GM18519 (cell line): ENCODE data around the gene CCNQ.

Source experiments
- ATAC-seq: cut with Tn5 transposase; IDR thresholded peaks from one replicate; pipeline ENCODE4 v1.9.1; 2021; ENCODE audit warnings: mild to moderate bottlenecking, moderate library complexity; ENCODE audit not compliant: unreplicated experiment, low FRiP score

The CCNQ gene

DNA sequence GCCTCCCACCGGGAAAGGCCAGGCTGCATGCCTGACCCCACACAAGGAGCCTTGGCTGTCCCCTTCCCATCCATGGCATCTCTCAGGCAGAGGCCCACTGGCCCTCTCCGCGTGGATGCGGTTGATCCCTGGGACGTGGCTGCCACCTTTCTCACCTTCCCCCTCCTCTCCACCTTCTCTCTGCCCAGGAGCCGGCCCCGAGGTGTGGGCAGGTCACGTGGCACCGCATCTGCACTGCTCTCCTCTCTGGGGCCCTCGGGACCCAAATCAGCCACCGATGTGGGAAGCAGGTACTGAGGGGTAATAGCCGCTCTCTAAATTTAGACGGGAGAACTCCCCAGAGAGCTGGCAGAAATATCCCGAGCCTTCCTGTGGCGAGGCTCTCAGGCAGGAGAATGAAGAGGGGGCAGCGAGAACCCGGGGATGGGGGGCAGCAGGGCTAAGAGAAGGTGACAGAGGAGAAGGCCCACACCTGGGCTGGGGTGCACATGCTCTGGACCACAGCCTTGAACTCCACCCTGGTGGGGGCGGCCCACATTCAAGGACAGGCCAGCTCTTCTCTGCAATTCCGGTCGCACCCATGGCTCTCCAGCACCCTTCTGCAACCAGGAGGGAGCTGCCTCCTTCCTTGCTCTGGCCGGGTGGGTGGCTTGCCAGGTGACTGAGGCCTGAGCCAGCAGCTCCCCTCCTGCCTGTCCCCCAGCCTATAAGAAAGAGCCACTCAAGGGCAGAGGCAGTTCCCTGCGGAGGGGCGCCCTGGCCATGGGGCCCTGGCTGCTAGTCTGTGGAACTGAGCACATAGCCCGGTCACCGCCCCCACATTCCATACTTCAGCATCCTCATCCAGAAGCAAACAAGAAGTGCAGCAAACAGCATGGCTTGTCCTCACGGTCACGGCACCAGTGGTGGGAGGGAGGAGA lies 38.4 kb upstream of the CCNQ start:
- no peak for ATAC-seq

GRCh38 chrX:153636716-153637115 lies 37.8 kb upstream of the CCNQ start:
- no peak for ATAC-seq

DNA sequence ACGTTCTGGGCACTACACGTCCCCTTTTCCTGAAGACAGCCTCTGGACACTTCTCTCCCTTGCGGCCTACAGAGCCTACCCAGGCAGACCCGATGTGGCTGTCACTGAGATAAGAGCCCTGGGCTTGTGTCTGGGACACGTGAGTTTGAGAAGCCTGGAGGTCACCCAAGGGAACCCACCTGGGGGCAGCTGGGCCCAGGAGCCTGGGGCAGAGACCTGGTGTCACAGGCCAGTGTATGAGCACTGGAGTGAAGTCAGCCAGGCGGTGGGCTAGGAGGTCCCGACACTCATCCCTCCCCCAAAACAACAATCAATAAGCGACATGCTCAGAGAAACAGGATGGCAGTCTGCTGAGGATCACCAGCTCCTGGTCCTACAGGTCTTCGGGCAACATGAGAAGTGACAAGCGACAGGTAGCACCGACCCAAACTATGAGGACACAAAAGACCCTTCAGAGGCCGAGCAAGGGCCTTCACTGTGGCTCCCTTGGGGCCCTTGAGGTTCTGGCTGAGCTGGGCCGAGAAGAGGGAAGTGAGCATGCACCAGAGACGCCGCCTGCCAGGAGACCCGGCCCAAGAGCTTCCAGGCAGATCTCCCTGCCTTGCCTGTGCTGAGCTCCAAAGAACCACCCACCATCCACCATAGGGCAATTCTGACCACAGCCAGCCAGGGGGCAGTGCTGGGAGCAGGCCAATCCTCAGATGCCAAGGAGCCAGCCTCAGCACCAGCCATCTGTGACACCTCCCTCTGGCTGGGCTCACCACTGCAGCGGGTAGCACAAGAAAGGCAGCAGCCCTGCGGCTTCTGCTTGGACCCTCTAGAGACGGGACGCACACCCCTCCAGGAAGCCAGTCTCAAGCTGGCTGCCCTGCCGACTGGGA lies 37.1 kb upstream of the CCNQ start:
- ATAC-seq, result no peak

GRCh38 chrX:153635388-153635787 lies 36.4 kb upstream of the CCNQ start:
- ATAC-seq, result no peak

DNA sequence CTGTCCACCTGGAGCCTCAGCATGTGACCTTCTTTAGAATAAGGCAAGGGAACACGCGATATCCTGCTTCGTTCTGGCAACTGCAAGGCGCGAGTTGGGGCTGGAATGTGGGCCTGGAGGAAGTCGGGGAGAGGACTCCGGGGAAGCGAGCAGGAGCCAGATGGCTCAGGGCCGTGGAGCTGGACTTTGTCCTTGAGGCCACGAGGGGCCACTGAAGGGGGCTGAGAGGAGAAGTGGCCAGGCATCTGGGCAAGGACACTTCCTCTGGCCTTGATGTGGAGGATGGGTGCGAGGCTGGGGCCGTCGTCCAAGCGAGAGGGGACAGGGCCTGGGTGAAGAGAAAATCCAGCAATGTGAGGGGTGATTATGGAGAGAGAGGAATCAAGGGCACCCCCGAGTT lies 35.9 kb upstream of the CCNQ start:
- ATAC-seq, result no peak

DNA sequence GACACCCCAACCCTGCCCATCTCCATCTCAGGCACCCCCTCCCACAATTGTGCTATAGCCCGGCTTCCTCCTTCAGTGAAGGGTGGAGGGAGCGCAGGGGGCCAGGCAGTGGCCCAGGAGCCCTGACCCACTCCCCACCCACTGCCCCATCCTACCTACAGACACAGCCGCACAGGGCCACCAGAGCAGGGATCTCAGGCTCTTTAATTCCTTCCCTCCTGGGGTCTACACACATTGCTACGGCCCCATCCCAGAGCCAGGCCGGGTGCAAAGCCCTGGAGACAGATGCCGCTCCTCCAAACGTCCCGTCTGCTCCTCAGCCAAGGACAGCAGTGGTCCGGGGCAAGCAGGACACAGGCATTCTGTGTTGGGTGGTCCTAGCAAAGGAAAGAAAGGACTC lies 35.3 kb upstream of the CCNQ start:
- no peak for ATAC-seq

DNA sequence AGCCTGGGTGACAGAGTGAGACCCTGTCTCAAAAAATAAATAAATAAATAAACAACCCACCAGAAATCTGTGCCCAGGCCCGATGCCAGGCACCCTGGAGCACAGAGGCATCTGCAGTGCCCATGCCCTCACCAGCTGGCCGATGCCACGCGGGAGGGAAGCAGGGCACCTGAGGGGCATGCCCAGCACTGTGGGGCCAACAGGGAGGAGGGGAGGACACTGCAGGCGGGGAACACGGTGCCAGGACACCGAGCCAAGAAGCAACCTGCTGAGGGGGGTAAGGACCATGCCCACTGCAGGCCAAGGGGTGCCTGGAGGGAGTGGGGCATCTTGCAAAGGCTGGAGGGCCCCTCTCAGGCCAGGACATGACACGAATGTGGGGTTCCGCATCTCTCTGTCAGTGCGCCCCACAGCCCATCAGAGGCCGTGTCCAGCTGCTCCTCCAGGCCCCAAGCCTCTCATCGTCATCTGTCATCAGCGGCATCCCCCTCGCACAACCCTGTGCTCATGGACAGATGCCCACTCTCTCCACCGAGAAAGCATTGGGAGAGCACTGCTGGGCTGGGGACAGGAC lies 34.8 kb upstream of the CCNQ start:
- ATAC-seq, result no peak

- no peak for ATAC-seq
Measured at GRCh38 chrX:153633048-153633447, 34.1 kb upstream of the CCNQ start.

DNA sequence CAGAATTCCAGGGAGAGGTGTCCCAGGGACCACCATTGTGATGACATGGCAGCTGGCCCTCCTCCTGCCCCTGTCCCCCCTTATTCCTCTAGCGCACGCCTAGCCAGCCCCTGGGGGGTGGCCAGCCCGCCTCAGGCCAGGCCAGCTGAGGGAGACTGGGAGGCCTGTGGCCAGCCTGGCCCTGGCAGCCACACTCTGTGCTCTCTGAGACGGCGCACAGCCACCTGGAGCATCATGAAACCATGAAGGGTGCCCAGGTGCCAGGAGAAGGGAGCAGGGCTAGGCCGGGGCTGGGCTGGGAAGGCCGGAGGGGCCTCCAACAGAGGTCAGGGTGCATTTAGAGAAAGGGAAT lies 33.6 kb upstream of the CCNQ start:
- ATAC-seq, result no peak

- ATAC-seq, result no peak
Measured at GRCh38 chrX:153631907-153632594, 33.1 kb upstream of the CCNQ start.

GRCh38 chrX:153631346-153631745 lies 32.4 kb upstream of the CCNQ start:
- no peak for ATAC-seq

GRCh38 chrX:153628665-153629064 lies 29.7 kb upstream of the CCNQ start:
- ATAC-seq, result no peak

DNA sequence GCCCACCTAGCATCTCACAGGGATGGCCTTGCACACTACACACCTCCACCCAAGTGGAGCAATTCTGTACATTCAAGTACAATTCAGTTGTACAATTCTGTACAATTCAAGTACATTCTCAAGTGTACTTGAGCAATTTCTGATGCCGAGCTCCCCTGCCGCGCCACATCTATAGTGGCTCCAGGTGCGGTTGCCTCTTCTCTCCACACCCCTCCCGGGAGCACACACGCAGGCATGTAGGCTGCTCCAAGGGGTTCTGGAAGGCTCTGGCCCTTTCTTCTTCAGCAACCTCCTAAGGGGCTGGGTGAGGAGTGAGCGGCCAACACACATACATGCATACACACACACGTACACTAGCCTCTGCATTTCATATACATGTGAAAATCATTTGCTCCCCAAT lies 29.2 kb upstream of the CCNQ start:
- no peak for ATAC-seq

- ATAC-seq, result no peak
Measured at GRCh38 chrX:153627675-153628111, 28.8 kb upstream of the CCNQ start.

DNA sequence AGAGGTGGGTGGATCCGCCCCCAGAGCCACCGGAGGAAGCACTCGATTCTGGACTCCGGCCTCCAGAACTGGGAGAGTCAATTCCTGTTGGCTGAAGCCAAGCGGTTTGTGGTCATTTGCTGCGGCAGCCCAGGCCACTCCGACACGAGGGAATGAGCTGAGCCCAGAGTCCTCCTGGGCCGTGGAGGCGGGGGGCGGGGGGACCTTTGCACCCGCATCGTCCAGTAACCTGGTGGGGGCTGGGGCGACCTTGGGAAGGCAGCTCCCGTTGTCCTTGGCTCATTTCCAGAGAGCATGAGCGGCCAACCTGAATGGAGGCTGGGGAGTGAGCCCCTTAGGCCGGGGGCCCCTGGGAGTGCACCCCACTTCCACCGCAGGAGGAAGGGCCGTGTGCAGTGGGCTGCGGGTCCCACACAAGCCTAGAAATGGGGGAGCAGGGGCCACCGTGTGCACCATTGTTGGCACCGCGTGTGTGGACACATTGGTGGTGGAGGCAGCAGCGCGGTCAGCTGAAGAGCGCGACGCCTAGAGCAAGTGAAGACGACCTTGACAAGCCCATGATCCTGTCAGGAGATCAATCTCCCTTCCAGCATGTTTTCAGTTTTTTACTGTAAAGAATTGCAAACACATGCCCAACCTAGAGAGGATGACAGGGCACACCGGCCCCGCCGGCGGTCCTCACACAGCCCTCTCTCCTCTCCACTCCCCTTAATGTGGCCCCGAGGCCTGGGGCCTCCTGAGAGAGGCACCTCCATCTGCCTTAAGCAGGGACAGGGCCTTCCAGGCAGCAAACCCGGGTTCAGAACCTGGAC lies 28.1 kb upstream of the CCNQ start:
- no peak for ATAC-seq

DNA sequence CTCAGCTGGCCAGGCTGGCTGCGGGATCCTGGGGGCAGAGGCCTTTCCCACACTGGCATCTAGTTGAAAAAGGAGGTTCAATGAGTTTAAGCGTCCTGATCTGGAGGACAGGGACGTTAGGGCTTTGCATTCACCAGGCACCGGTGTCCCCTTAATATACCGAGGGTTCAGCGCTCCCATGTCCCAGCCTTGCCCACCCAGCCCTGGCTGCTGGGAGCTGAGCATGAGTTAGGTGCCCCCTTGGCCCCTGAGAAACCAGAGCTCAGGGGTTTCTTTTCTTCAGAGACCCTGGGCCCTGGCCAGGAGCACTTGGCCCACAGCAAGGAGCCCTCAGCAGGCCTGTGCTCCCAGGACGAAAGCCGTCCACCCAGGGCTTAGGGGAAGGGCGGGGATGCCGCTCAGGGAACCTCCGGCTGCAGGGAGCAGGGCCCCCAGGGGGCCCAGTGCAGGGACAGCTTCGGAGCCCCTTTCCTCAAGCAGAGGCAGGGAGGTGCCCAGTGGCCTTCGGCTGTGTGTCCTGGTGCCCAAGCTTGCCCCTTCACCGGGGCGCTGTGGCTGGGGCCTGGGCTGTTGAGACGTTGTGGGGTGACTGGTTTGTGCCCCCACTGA lies 27.2 kb upstream of the CCNQ start:
- no peak for ATAC-seq

DNA sequence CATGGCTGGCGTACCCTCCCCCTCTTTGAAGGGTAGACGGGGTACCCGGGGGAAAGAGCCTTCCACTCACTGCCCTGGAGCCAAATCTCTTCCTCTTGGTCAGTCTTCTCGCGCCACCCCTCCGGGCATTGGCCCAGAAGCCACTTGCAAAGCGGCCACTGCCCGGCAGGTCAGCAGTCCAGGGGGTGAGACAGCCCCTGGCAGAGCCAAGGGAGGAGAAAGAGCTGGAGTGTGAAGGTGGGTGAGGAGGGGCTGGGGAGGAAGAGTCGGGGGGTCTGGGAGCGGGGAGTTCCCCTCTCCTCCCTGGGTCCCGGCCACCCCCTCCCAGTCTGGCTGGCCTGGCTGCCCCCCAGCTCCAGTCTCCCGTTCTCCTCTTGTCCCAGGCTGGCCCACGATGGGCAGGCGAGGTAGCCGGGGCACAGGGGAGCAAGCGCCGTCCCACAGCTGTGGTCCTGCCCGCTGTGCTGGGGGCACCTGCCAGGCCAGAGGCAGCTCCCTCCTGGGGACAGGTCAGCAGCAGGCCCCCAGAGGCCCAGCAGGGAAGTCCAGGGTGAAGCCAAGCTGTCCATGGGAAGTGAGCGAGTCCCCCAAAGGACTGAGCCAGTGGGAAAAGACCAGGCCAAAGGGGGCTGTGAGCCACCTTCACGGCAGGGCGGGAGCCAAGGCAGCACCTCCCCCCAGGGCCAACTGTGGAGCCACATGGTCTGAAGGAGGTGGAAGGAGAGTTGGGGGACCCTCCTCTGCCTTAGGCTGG lies 26.5 kb upstream of the CCNQ start:
- ATAC-seq, result no peak

DNA sequence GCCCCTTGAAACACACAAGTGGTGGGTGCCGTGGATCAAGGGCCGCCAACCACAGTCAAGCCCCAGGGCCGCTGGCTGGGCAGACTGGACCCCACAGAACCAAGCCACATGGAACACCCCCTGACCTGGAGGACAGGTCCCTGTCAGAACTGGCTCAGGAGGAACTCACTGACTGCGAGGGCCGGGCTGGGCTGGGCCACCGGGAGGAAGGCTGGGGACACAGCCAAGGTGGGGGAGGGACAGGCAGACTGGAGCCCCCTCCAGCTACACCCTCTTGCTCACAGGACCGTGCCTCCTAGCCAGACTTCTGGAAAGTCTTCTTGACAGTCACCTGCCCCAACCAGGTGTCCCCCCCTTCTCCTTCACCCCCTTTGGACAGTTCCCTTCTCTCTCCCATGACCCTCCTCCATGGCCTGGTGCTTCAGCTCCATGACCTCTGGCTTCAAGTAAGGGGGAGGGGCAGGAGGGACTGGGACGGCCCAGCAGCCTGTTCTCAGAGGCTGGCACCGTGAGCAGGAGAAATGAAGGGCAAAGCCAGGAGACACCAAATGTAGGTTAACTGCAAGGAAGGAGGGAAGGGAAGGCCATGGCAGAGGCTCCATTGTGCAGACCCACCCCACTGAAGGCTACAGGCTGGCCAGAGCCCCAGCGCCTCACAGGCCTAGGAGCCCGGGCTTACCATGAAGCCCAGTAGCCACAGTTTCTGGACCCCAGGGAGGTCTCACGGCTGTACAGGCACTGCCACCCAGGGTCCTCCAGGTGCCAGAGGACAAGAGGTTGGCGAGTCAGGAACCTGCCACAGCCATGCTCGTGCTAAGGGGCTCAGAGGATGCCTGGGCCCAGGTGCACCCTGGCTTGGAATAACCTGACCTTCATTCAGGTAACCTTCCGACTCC lies 25.5 kb upstream of the CCNQ start:
- ATAC-seq, result no peak
